Embryonic facial prominence (tissue), 1 donor: ENCODE results near the gene IL21.
"Not testable (repeated sequence)": the region's sequence is repeated elsewhere in the genome, so short reads cannot be mapped to it uniquely, and the experiment has no call there.

Experiments
- DNase-seq: peaks from one replicate; pipeline ENCODE4 v3.0.0-alpha.2; 2016; ENCODE audit errors: extremely low spot score

IL21 gene

GRCh38 chr4:122577808-122578781 lies 42.8 kb downstream of the IL21 start:
- DNase-seq: no peak

- DNase-seq: no peak
Measured at GRCh38 chr4:122577189-122577553, 43.7 kb downstream of the IL21 start.

DNA sequence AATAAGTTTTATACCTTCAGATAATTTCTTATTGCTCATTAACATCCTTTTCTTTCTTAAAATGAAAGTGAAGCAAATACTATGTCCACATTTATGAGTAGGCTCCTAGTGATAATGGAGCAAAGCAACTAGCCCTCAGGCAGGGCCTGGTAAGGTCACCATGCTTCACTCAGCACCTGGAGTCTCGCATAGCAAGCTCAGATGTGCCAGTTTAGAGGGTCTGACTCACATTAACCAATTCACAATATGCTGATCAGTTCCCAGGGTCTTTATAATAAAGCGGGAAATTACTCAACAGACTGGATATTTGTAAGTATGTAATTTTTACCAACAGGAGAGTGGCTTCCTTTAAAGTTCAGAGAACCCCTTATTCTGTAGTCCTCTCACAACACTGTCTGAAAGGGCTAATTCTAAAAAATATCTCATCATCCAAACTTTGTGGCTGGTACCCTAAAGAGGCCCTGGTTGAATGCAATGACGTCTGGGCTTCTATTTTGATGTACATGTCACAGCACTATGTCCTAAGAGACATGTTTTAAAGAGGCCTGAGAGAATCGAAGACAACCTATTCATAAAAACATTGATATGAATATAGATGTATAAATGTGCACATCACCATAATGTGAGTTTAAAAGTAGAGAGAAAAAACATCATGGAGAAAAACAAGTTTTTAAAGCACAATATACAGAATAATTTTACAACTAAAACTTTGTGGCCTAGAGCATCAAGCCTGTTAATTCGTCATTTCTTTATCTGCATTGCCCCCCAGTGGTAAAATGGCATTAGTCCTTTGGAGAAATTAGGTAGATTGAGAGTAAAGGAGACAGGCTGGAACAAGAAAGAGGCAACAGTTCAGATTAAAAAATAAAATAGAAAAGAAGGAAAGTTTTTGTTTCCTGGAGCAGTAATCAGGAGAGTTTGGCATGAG lies 44.3 kb downstream of the IL21 start:
- no peak for DNase-seq

GRCh38 chr4:122574347-122574746 lies 46.5 kb downstream of the IL21 start:
- DNase-seq: not testable (repeated sequence)

DNA sequence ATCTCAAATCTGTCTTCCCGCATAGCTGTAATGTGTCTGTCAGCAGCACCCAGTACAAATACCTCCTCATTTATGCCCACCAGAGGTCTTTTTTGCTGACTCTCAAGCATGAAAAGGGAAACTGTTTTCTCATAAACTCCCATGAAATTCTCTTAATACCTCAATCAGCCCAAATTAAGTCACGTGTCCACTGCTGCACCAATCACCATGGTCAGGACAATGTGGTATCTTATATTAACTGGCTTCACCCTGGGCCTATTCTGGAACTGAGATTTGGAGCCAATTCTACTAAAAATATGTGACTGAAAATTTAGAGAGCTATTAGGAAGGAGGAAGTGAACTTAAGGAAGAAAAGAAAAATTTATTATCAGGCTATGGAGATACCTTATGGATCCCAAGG lies 58.4 kb downstream of the IL21 start:
- no peak for DNase-seq
